GM19324 (cell line): ENCODE measurements around the gene RDH13.
A peak's percentile ranks its signal among the peaks of the same experiment; 100 is the strongest.
"Not testable (repeated sequence)": the region's sequence is repeated elsewhere in the genome, so short reads cannot be mapped to it uniquely, and the experiment has no call there.

Experiments used
- ATAC-seq: cut with Tn5 transposase; IDR thresholded peaks from one replicate; pipeline ENCODE4 v1.9.1; 2021; ENCODE audit warnings: mild to moderate bottlenecking, moderate library complexity; ENCODE audit not compliant: unreplicated experiment, low FRiP score

RDH13 gene, protein sequence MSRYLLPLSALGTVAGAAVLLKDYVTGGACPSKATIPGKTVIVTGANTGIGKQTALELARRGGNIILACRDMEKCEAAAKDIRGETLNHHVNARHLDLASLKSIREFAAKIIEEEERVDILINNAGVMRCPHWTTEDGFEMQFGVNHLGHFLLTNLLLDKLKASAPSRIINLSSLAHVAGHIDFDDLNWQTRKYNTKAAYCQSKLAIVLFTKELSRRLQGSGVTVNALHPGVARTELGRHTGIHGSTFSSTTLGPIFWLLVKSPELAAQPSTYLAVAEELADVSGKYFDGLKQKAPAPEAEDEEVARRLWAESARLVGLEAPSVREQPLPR

DNA sequence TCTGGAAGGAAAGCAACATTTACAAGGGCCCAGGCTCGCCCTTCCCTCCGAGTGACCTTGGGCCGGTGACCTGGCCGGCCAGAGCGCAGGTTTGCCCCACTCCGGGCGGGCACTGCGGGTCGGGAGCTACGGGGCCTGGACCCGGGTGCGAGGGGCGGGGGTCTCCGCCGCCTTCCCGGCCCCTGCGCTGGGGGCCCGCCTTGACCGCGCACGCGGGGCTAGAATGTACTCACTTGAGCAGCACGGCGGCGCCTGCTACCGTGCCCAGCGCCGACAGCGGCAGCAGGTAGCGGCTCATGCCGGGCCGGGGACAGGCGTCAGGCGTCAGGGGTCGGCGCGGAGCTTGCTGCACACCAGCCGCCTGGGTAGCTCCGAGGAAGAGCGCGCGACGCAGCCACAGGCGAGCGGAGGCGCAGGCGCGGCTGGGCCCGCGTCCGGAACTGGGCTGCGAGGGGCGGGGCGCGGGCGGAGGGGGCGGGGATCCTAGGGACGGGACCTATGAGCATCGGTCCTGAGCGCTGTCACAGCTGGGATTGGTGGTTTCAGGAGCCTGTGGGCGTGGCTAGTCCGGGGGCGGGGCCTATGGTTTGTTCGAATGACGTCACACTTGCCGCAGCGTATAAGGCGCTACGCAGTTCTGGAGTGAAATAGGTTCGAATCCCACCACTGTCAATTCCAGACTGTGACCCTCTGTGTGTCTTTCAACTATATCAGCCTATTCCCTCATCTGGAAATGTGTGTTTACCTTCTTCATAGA lies at the start of gene RDH13:
Gene RDH13, minus strand, starts transcription at position 414 of the 757 bp plus-strand sequence. Its CDS starts 116 bp downstream, at position 298.
- ATAC-seq: peak; percentile 83

DNA sequence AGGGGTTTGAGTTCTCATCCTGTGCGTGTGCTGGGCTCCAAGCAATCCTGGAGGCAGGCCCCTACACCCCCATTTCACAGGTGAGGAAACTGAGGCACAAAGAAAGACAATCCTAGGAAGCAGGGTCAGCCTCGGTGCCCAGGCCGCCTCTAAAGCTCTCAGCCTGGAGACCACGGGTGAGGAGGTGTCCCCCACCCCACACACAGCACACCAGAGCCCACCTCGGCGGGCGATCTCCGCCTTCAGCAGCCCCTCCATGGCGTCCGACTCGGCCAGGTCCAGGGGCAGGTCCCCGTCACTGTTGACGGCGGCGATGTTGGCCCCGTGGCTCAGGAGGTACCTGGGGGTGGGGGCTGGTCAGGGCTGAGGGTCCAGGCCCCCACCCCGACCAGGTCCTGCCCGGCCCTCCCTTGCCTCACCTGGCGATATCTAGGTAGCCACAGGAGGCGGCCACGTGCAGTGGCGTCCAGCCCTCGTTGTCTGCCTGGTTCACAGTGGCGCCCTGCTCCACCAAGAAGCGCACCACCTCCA lies 49.4 kb upstream of the RDH13 start:
- ATAC-seq: no peak

DNA sequence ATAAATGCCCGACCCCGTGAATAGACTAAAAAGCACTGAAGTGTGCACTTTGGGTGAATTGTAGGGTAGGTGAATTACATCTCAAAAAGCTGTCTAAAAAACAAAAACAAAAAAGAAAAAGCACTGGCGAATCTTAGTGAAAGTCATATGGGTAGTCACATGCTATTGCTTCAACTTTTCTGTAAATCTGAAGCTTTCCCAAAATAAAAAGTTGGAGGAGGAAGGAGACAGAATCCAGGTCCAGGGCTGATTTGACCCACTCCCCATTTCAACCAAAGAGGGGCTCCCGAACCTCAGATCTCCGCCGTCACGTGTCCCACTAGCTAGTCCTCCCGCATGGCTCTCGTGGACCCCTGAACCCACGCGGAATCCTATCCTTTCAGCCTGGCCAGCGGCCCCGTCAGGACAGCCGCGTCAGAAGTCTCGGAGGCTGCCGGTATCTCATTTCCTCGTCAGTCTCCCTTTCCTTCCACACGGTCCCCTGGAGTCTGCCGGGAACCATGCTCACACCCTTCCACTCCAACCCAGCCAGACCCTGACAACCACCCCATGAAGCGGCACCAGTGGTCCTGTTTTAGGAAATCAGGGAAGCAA lies 48.4 kb upstream of the RDH13 start:
- ATAC-seq: no peak

DNA sequence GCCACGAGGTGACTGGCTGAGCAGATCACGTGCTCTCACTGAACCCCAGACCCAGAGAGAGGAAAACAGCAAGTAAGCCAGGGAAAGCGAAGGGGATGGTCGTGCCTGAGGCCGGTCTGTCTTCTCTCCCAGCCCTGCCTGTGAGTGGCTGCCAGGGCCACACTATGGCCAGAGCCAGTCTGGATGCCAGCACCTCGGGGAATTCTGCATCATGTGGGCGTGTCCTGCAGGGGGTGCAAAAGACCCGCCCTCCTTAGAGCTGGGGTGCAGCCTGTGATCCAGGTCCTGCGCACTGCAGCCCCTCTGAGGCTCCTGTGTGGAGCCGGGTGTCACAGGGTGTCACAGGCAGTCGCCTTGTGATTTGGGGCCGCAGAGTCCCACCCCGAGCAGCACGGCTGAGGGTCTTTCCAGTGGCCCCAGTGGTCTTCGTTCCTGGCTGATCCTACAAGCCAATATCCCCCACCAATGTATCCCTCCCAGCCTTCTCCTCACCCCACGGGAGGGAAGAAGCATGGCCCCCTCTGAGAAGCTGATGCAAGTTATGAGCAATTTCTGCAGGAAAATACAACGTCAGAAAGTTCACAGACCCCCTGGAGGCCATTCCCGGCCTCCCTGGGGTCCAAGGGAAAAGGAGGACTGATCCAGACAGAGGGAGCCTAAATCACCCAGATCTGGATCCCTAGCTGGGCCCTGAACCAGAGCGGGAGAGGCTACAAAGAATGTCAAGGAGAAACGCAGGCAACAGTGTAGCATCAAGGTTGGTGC lies 46.8 kb upstream of the RDH13 start:
- no peak for ATAC-seq

DNA sequence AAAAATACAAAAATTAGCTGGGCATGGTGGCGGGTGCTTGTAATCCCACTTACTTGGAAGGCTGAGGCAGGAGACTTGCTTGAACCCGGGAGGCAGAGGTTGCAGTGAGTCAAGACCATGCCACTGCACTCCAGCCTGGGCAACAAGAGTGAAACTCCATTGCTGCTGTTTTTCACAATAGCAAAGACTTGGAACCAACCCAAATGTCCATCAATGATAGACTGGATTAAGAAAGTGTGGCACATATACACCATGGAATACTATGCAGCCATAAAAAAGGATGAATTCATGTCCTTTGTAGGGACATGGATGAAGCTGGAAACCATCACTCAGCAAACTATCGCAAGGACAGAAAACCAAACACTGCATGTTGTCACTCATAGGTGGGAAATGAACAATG lies 44.3 kb upstream of the RDH13 start:
- ATAC-seq: not testable (repeated sequence)

DNA sequence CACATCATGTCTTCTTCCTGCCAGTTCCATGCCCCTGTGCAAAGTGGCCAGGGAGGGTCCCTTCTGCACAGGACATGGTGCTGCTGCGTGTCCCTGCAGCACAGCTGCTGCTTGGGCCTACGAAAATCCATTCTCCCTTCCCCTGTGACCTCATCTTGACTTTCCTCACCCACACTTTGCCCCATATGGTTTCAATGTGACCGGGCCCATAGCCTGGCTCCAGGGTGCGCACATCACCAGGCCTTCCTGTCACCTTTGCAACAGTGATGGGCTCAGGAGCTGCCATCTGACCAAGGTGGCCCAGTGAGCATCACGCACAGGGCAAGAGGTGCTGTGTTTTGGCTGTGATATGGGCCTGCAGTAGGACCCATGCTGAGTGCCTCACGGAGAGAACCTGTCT lies 43.6 kb upstream of the RDH13 start:
- no peak for ATAC-seq

DNA sequence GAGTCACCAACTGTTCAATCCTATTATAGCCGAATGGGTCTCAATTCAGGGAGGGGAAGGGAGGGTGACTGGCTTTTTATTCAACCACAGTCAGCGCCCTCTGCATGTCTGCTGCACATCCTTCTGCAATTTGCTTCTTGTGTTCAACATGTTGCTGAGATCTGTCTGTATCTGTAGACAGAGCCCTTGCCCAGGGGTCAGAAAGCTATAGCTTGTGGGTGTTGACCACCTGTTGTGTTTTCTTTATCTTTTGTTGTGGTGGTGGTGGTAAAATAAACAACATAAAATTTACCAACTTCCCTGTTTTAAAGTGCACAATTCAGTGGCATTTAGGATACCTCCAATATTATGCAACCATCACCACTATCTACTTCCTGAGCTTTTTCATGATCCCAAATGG lies 42.3 kb upstream of the RDH13 start:
- no peak for ATAC-seq

DNA sequence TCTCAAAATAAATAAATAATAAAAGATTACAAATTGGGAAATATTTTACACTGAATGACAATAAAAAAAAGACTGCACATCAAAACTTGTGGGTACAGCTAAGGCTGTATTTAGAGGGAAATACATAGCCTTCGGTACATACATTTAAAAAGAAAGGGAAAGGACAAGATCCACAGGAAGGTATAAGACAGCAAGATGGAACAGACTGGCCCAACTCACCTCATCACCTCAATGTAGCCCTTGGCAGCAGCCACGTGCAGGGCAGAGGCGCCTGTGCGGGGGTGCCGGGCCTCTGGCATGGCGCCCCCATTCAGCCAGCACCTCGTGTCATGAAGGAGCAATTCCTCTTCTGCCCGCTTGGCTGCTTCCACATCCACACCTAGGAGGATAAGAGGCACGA lies 40.2 kb upstream of the RDH13 start:
- ATAC-seq: no peak

DNA sequence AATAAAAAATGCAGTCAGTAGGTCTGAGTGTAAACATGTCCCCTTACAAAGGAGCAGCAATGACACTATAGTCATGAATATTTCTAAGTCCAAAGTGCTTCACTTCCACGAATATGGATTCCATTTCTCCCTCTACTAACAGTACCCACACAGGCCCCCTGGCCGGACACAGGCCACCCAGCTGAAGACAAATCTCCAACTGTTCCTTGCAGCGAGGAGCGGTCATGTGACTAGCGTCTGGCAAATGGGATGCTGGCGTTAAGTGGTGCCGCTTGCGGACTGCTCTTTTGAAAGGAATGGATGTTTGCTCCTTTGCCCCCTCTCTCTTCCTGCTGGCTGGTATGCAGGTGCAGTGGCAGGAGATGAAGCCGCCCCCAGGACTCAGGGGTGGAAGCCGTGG lies 38.3 kb upstream of the RDH13 start:
- ATAC-seq: no peak

DNA sequence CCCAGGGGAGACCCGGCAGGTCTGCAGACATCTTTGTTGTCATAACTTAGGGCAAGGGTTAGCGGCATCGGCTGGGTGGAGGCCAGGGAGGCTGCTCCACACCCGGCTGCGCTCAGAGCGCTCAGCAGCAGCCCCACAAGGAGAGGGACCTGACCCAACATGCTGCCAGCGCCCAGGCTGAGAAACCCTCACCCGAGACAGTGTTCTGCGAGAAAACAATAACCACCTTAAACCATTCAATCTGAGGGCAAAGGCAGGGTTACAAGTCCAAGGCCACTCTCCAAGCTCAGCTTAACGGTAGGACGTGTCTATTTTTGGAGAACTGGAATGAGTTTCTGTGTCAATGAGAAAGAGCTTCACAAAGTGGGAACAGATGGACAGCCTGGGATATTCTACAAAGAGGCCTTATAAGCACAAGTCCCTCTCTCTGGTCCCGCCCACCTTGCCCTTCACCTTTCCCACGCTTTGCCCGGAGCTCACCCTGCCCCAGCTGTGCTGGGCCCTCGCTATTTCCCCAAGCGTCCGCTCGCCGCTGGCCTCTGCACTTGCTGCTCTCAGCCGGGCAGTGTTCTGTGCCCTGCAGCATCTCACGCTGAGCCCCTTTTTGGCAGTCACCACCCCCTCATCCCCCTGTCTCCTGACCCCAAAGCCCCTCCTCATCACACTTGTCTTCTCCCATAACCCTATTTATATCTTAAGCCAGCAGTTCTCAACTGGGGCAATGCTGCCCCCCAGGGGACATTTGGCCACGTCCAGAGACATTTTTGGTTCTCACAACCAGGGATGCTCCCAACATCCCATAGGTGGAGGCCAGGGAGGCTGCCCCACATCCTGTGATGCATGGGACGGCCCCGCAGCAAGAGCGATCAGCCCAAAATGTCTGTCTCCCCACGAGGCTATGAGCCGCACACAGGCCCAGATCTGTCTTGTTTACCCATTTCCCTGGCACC lies 36.9 kb upstream of the RDH13 start:
- ATAC-seq: no peak

DNA sequence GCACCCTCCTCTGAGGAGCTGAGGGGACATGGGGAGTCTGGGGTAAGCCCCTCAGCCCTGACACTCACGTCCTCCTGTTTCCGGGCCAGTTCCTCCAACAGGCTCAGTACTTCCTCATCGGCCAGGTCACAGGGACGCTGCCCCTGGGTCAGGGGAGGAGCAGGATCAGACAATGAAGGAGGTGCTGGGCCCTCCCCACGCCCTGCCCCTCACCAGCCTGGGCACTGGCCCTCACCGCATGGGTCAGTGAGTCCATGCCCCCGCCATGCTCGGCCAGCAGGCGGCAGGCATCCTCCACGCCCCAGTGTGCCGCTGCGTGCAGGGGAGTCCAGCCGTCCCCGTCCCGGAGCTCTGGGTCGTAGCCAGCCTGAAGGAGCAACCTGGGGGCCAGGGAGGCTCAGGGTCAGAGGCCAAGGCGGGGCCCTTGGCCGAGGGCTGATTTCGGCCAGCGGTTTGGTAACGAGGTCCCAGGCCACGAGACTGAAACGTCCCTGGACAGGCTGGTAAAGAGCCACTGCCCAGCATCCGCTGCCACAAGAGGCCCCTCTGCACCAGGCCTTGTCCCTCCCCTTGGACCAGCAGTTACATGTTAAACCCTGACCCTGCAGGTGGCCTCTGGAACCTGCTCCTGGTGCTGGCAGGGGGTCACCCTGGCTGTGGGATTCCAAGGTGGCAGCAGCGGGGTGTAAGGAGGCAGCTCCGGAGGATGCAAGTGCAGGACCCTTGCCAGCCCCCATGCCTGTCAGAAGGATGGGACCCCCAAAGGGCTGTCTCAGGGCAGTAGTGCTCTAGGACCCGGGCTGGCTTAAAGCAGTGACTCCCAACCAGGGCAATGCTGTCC lies 36.0 kb upstream of the RDH13 start:
- no peak for ATAC-seq

DNA sequence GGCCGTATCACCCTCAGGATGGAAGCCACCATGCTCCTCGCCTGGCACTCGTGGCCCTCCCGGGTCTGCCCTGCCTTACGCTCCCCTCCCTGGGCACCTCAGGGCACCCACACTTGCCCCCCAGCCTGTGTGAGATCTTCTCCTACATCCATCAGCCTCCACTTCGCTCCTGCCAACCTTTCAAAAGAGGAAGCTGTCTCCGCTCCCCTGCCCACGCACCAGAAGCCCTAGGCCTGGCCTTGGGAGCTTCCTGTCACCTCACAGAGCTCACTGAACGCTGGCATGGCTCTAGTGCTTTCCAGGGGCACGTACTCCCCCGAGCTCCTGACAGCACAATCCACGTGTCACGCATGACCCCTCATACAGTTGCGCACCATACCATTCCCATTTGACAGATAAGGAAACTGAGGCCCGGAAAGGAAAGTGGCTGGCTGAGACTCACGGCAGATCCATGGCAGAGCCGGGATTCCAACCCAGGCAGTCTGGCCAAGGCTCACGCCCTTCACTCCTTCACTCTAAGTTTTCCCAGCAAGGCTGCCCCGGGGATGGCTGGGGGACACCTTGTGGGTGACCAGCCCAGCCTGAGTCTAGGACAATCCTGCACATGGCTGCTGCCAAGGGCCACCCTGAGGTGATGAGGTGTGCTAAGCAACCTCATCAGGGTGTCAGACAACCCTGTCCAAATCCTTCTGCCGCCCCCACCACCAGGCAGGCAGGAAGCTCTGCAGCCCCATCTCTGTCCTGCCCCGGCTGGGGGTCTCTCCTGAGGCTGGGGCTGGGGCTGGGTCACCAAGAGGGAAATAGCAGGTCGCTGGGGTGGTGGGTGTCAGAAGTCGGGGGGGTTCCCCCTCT lies 35.1 kb upstream of the RDH13 start:
- ATAC-seq: no peak

DNA sequence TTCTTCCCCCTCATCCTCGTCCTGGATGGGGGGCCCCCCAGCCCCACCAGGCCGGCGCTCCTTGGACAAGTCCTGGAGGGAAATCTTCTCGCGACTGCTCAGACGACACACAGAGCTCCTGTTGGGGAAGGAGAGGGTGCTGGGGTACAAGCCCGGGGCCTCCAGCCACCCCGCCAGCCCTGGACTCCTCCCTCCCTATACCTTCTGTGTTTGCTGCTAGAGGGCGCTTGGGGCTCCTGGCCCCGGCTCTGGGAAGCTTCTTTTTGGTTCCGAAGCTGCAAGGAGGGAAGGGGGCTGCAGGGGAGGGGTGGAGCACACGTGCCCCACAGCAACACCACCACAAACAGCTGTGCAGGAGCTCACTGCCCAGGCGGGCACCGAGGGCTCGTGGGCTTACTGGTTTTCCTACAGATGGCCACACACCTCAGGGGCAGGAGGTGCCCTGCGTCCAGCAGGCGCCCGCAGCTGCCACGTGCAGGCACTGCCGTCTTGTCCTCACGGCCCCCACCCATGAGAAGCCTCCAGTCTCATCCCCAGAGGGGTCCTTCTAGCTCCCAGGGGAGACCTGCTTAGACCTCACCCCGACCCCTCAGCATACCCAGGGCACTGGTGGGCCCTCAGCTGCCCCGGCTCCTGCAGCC lies 33.2 kb upstream of the RDH13 start:
- ATAC-seq: no peak

DNA sequence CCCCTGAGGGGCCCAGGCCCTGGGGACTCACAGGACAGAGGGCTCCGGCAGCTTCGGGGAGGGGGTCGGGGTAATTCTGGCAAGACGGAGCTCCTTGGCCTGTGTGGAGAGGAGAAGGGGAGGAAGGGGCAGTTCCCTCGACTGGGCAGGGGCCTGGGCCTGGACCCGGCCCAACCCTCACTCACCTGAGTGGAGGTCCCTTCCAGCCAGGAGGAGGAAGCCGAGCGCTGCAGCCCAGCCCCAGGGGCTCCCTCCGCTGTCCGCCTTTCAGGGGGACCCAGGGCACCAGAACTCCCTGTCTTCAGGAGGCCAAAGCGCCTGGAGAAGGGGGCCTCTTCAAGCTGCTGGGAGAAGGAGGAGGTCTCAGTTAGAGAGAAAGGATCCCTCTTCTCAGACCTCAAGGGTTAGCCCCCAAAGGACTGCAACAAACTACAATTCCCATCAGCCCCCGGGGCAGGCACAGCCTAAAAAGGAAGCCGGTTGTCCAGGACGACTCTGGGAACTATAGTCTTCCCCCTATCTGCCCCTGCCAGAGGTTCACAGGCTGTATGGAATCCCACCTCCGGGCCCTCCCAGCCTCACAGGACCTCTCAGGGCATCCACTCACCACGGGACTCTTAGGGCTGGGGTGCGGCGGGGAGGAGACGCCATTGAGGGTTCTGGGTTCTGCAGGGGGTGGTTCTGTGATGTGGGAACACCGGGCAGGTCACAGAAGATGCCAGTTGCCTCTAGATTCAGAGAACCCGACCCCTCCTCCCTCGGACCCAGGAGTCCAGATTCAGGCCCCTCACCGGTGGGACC lies 32.5 kb upstream of the RDH13 start:
- ATAC-seq: no peak

DNA sequence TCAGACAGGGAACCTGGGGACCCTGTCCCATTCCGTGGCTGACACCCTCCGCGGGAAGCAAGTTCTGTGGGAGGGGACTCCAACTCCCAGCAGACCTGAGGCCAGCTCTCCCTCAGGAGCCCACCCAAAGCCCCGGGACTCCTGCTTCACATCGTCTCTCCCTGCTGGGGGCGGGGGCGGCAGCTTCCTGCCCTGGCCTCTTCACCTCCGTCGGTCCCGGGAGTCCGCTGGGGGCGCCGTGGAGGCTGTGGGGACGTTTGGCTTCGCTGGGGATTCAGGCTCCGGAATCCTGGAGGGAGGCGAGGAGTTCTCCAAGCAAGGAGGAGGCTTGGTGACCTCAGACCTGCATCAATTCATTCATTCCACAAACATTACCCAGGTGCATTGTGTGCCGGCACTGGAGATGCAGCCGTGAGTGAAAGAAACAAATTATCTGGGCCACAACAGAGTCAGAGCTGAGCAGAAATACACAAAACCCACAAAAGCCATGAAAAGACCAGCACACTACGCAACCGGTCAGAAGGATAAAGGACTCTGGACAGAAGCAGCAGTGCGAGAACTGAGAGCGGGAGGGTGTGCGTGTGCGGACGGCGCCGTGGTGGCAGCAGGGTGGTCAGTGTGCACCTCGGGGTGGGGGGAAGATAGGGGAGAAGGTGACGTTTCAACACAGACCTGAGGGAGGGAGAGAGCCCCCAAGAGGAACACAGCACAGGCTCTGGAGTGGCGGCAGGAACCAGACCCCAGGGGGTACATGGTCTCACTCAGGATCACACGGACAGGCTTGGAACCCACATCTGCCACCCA lies 31.7 kb upstream of the RDH13 start:
- ATAC-seq: no peak
